Activated naive CD4-positive, alpha-beta T cell treated with anti-CD3 and anti-CD28 coated beads, Interleukin-2, amount 50 U/mL, for 24 hours (primary cell): ENCODE measurements around the gene CCNK.

Experiments
- H3K27ac Mint-ChIP-seq: one replicate; pipeline ENCODE4 v1.8.0; 2021; ENCODE audit warnings: mild to moderate bottlenecking, mixed read lengths
- H3K27me3 Mint-ChIP-seq: one replicate; pipeline ENCODE4 v1.8.0; 2021; ENCODE audit warnings: mixed read lengths
- H3K36me3 Mint-ChIP-seq: one replicate; pipeline ENCODE4 v1.8.0; 2021; ENCODE audit warnings: mixed read lengths
- H3K4me1 Mint-ChIP-seq: one replicate; pipeline ENCODE4 v1.8.0; 2021; ENCODE audit warnings: mixed read lengths
- H3K4me3 Mint-ChIP-seq: one replicate; pipeline ENCODE4 v1.8.0; 2021; ENCODE audit warnings: mild to moderate bottlenecking, mixed read lengths
- H3K9me3 Mint-ChIP-seq: one replicate; pipeline ENCODE4 v1.8.0; 2021; ENCODE audit warnings: mixed read lengths

Gene CCNK

DNA sequence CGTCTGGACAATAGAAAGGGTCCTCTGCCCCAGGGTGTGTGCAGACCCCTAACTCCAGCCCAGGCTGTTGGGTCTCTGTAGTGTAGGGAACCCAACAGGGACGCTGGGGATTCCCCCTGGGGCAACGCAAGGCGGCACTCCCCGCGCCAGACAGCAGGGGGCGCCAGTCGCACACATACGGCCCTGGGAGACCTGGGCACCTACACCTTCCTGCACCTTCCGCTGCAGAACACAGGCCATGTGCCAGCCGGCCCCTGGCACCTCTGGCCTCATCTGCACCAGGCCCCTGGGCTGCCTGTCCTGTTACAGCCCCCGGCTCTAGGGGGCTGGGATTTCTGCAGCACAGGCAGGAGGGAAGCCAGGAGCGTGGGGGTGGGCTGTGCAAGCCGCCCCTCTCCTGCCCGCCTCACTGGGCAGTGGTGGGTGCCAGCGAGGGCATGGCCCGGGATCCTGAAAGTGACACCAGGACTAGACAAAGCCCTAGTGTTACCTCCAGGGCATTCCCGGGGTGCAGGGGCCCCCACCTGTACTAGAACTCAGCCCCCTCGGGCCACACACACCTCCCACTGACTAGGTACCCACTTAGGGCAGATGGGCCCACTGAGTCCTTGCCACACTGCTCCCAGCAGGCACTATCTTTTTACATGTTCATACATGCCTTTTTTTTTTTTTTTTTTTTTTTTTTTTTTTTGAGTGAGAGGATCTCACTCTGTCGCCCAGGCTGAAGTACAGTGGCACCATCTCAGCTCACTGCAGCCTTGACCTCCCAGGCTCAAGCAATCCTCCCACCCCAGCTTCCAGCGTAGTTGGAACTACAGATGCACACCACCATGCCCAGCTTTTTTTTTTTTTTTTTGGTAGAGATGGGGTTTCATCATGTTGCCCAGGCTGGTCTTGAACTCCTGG is 37.5 kb downstream of the CCNK start:
- Mint-ChIP-seq H3K9me3 (no peaks in the 10 kb centered on the region), H3K36me3 (no peaks in the 10 kb centered on the region), H3K27me3 (no peaks in the 10 kb centered on the region), H3K4me3 (no peak overlapping the region), H3K27ac (no peak overlapping the region), H3K4me1 (no peaks in the 10 kb centered on the region)

GRCh38 chr14:99519347-99519881 is 38.2 kb downstream of the CCNK start:
- no peaks in the 10 kb centered on the region for H3K27me3 Mint-ChIP-seq

DNA sequence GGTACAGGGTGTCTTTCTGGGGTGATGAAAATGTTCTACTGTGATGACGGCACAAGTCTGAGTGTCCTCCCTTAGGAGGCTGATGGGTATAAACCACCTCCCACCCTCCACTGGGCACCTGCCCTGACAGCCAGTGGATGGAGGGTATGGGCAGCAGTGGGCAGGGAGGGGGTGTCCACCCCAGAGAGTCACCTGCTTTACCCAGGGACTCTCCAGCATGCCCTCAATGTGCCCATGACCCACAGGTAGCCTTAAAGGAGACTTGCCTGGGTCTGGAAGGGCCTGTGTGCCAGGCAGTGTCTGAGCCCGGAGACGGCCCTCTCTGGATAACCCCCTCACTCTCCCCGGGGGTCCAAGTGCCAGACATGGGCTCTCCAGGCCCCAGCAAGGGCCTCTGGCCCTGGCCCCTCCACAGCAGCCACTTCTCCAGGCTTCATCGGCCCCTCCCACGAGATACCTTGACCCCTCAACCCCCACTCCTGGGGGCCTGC is 38.8 kb downstream of the CCNK start:
- Mint-ChIP-seq H3K9me3 (no peaks in the 10 kb centered on the region), H3K4me1 (peaks cover 8% of the 10 kb centered on the region), H3K4me3 (no peak overlapping the region), H3K27ac (no peak overlapping the region), H3K27me3 (no peaks in the 10 kb centered on the region), H3K36me3 (no peaks in the 10 kb centered on the region)

More at GRCh38 chr14:99519347-99519881, 38.2 kb downstream of the CCNK start:
- Mint-ChIP-seq H3K27ac (no peak overlapping the region), H3K4me1 (peaks cover 3% of the 10 kb centered on the region), H3K36me3 (no peaks in the 10 kb centered on the region), H3K4me3 (no peak overlapping the region), H3K9me3 (no peaks in the 10 kb centered on the region)

DNA sequence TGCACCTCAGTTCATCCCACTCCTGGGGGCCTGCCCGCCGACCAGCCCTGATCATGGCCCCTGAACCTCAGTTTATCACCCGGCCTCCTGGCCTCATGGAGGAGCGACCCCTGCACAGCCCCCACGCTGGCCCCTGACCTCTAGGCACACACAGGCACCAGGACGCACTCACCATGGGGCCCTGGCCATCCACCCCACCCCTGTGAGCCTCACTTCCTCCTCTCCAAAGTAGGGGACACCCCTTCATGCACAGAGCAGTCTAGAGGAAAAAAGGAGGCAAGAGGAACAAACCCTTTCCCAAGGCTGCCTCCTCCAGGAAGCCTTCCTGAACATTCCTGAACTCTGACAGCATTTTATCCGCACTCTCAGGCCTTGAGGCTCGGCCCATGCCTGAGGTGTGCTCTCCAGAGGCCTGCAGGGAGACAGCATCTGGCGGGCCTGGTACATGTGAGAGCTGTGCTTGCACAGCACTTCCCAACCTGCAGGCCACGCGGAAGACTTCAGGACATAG is 39.4 kb downstream of the CCNK start:
- Mint-ChIP-seq H3K9me3 (no peaks in the 10 kb centered on the region), H3K4me1 (peaks cover 14% of the 10 kb centered on the region), H3K27ac (no peak overlapping the region)

GRCh38 chr14:99521176-99522024 is 40.2 kb downstream of the CCNK start:
- H3K9me3 Mint-ChIP-seq: no peaks in the 10 kb centered on the region
- no peaks in the 10 kb centered on the region for H3K36me3 Mint-ChIP-seq
- H3K27ac Mint-ChIP-seq: no peak overlapping the region
- no peaks in the 10 kb centered on the region for H3K27me3 Mint-ChIP-seq
- H3K4me3 Mint-ChIP-seq: no peak overlapping the region
- peaks cover 19% of the 10 kb centered on the region for H3K4me1 Mint-ChIP-seq

More for the DNA sequence above, 39.4 kb downstream of the CCNK start:
- H3K27me3 Mint-ChIP-seq: no peaks in the 10 kb centered on the region
- H3K36me3 Mint-ChIP-seq: no peaks in the 10 kb centered on the region
- H3K4me3 Mint-ChIP-seq: no peak overlapping the region

DNA sequence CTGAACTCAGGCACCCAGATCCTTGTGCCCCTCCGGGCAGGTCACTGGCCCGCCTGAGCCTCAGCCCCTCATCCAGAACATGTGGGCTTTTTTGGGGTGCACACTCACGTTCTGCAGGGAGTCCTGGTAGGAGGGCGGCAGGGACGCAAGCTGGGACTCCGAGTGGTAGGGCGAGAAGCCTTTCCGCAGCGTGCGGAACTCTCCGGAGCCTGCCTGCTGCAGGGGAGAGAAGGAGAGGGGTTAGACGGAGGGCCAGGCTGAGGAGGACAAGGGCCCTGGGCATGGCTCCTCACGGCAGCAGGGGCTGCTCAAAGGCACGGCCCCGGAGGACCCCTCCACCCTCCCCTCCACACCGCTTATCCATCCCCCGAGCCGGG is 40.8 kb downstream of the CCNK start:
- Mint-ChIP-seq H3K4me3 (no peak overlapping the region), H3K4me1 (peaks cover 19% of the 10 kb centered on the region), H3K27me3 (no peaks in the 10 kb centered on the region), H3K9me3 (no peaks in the 10 kb centered on the region), H3K36me3 (no peaks in the 10 kb centered on the region), H3K27ac (no peak overlapping the region)

GRCh38 chr14:99522457-99522891 is 41.3 kb downstream of the CCNK start:
- Mint-ChIP-seq H3K4me1 (peaks cover 19% of the 10 kb centered on the region), H3K4me3 (no peak overlapping the region), H3K36me3 (no peaks in the 10 kb centered on the region), H3K27ac (no peak overlapping the region), H3K9me3 (no peaks in the 10 kb centered on the region), H3K27me3 (no peaks in the 10 kb centered on the region)

GRCh38 chr14:99522934-99523703 is 41.9 kb downstream of the CCNK start:
- H3K27me3 Mint-ChIP-seq: no peaks in the 10 kb centered on the region
- no peak overlapping the region for H3K27ac Mint-ChIP-seq
- H3K9me3 Mint-ChIP-seq: no peaks in the 10 kb centered on the region
- no peak overlapping the region for H3K4me3 Mint-ChIP-seq
- peaks cover 19% of the 10 kb centered on the region for H3K4me1 Mint-ChIP-seq
- no peaks in the 10 kb centered on the region for H3K36me3 Mint-ChIP-seq

DNA sequence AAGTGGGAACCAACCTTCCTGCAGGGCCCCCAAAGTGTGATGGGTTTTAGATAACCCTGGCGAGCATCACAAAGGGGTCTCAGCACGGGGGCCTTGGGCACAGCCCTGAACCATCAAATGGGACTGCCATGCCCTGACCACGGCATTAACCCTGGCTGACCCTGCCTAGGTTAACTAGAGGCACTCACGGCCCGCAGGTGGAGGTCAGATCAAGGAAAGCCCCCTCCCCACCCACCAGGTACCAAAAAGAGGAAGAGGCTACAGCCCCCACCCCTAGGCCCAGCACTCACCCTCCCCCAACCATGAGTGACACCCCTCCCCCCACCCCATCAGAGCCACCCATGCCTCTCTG is 42.5 kb downstream of the CCNK start:
- Mint-ChIP-seq H3K4me1 (peaks cover 19% of the 10 kb centered on the region), H3K9me3 (no peaks in the 10 kb centered on the region), H3K27me3 (no peaks in the 10 kb centered on the region), H3K27ac (no peak overlapping the region), H3K36me3 (no peaks in the 10 kb centered on the region), H3K4me3 (no peak overlapping the region)

DNA sequence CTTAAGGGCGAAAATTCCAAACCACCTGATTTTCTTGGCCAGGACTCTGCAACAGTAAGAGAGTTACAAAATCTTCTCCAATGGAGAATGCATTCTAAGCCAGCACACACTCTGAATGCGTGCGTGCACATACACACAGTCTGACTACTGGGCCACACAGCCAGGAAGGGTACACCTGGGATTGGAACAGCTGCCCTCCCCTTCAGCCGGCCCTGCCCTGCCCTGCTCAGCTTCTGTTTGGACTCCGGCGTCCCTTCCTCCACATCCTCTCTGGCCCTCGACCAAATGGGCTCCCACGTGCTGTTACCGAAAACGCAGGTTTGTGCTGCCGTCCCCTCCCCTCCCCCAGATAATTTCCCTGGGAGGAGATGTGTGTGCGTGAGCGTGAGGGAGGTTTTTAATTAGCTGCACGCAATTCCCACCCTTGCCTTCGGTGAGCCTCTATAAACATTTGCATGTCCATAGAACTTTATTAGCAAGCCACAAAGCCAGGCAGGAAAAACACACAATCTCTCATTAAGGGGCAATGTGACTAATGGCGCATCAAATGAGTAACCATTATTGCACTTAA is 43.0 kb downstream of the CCNK start:
- Mint-ChIP-seq H3K4me1 (peaks cover 19% of the 10 kb centered on the region), H3K4me3 (no peak overlapping the region), H3K27ac (no peak overlapping the region), H3K27me3 (no peaks in the 10 kb centered on the region), H3K9me3 (no peaks in the 10 kb centered on the region), H3K36me3 (no peaks in the 10 kb centered on the region)

DNA sequence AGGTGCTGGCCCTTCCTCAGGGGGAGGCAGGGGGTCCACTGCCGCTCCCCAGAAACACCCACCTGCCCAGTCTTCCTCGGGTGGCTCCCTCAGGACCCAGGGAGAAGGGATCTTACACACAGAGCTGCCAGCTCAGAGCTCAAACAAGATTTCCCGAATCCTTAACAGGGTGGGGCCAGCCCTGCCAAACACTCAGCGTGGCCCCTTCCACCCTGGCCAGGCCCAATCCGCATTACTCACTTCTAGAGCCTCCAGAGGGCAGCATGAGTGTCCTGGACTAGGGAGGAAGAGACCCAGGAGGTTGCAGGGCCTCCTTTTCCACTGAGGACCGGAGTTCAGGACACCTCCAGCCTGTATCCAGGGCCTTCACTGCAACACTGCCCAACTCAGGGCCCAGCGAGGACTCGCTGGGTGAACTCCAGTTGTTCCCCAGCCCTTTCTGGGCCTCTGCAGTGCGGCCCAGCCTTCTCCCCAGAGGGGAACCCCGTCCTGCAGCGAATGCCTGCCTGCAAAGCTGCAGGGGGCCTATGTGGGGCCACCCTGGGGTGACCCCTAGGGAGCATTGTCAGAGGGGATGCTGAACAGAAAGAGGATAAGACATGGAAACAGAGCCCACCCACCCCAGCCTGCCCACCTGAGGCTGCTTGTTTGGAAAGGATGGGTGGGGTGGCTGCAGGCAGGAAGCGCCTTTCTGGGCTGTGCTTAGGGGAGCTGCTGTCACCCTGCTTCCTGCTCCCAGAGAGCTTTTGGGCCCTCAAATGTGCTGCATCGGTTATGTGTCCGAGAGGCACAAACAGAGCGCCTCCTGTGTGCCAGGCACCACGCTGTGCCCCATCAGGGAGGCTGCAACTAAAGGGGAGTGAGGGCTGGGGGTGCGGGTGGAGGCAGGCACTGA is 43.8 kb downstream of the CCNK start:
- Mint-ChIP-seq H3K36me3 (no peaks in the 10 kb centered on the region), H3K4me3 (peak overlapping the region; percentile 68), H3K27me3 (no peaks in the 10 kb centered on the region), H3K4me1 (peaks cover 19% of the 10 kb centered on the region), H3K9me3 (no peaks in the 10 kb centered on the region), H3K27ac (peak overlapping the region; percentile 79)

- Mint-ChIP-seq H3K9me3 (no peaks in the 10 kb centered on the region), H3K36me3 (no peaks in the 10 kb centered on the region), H3K27me3 (no peaks in the 10 kb centered on the region), H3K4me3 (no peak overlapping the region), H3K27ac (no peak overlapping the region), H3K4me1 (peaks cover 19% of the 10 kb centered on the region)
Observed at GRCh38 chr14:99525699-99526080, 44.5 kb downstream of the CCNK start.

DNA sequence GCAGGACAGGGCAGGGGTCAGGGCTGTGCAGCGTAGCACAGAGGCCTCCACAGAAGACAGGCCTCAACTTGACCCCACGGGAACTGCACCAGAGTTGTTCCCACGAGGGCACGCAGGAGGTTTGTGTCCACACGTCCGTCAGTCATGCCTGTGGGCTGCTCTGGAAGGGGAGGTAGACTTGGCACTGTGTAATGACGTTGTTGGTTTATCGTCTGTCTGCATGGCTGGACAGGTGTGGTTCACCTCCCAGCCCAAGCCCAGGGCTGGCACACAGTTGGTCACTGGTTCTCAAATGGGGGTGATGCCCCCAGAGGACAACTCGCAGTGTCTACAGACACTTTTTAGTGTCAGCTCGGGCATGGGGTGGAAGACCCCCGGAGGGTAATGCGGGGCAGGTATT is 45.8 kb downstream of the CCNK start:
- Mint-ChIP-seq H3K4me3 (no peak overlapping the region), H3K36me3 (no peaks in the 10 kb centered on the region), H3K27ac (no peak overlapping the region), H3K27me3 (no peaks in the 10 kb centered on the region), H3K9me3 (no peaks in the 10 kb centered on the region), H3K4me1 (peaks cover 19% of the 10 kb centered on the region)
